T-helper 2 cell (primary cell): ENCODE measurements around the gene TOR4A.
A peak's percentile ranks its signal among the peaks of the same experiment; 100 is the strongest.
"Not testable (repeated sequence)": the region's sequence is repeated elsewhere in the genome, so short reads cannot be mapped to it uniquely, and the experiment has no call there.

Experiments
- DNase-seq, 5 experiments: peaks; one replicate each; pipeline versions ENCODE4 v3.0.0 to v3.0.0-alpha.2; 2012 to 2022

Gene TOR4A

GRCh38 chr9:137319011-137319738 lies 41.6 kb downstream of the TOR4A start:
- no peak for DNase-seq

DNA sequence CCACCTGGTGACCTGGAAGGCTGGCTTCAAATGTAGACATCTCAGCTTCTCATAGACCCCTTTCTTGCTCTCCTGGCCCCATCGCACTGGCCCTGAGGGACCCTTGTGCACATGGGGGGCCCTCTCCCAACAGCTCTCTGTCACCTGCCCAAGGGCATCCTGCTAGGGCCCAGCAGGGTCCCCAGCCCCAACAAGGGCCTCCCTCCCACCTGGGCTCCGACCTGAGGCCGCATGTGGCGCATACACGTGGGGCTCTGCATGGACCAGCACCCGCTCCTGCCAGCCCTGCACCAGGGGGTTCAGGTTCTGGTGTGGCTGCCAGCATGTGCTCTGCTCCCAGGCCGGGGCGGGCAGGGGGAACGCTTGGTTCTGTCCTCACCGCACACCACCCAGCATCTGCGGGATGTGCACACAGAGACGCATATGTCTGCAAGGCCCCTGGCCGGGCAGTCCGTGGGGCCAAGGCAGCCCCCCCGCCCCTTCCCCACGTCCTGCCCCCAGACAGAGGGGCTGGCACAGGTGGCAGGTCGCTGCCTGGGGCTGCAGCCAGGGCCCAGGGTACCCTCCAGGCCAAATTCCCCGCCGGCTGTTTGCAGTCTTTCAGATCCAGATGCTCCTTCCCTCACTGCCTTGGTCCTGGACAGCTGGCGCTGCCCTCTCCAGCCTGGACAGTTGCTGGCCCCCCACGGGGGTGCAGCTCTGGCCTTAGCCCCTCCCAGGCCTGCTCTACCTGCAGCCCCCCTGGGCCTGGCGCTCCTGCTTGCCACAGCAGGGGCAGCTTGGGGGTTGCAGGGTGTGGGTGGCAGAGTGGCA lies 42.4 kb downstream of the TOR4A start:
- DNase-seq = no peak

DNA sequence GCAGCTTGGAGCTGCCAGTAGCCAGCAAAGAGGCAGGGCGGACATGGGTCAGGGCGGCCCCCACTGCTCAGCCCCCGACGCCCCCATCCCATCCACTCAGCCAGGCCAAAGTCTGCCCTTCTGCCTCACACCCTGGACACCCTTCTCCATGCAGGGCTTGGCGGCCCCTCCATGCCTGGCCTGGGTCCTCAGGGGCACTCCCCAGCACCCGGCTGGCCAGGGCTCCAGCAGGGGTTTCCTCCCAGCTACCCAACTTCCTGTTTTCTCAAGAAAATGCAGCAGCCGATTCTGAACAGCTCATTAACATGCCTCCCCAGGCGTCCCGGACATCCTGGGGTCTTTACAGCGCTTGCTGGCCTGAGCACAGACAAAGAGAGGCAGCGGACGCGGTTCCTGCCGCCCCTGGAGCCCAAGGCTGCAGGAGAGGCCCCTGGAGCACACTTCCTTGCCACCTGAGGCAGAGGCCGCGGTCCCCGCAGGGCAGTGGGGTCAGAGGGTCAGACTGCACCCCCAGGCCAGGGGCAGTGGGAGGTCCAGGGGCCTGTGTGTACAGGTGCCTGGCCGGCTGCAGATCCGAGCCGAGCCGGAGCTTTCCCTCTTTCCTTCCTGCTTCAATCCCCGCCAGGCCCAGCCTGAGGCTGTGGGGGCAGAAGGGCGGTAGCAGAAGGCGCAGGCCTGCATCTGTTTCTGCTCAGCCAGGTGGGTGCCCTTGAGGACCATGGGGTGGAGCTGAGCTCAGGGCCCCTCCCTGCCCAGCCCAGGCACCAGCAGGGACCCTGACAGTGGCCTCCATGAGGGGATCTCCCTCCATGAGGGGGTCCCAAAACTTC lies 43.2 kb downstream of the TOR4A start:
- DNase-seq = peak in 1 of 5 experiments; percentile 67

DNA sequence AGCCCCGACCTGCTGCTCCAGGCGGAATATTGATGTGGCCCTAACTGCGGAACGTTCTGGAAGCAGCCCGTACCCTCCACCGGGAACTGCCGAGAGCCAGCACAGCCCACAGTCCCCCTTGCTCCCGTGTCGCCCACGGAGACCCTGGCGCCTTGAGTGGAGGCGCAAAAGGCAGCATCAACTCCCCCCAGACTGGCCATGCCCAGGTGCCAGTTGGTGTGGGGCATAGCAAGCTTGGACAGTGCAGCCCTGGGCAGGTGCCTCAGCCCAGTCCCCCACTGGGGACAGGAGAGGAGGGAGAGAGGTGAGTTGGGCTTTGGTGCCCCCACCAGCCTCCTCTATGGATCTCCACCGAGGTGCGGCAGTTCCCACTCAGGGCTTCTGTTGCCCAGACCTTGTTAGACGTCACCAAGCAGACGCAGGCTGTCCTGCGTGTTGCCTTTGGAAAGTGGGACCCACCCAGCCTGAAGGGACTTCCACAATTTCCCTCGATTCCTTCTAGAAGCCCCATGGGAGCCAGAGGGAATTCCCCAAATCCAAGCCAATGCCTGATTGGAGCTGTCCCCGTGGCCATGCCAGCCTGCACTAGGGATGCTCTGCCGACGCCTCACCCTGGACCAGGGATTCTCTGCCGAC lies 44.3 kb downstream of the TOR4A start:
- no peak for DNase-seq

- DNase-seq = no peak
Observed at GRCh38 chr9:137323531-137324331, 46.2 kb downstream of the TOR4A start.

DNA sequence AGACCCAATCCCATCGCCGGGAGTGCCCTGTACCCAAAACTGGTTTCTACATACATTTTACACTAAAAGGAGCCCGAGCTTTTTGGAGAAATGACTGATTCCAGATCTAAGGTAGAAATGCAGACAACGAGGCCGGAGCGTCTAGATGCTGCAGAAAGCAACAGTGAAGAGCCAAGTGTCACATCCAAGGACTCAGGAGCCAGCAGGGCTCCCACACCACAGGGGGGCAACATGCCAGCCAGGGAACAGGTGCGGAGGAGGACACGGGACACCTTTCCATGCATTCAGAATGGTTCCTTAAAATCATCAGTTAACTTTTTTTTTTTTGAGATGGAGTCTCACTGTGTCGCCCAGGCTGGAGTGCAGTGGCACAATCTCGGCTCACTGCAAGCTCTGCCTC lies 47.6 kb downstream of the TOR4A start:
- no peak for DNase-seq

DNA sequence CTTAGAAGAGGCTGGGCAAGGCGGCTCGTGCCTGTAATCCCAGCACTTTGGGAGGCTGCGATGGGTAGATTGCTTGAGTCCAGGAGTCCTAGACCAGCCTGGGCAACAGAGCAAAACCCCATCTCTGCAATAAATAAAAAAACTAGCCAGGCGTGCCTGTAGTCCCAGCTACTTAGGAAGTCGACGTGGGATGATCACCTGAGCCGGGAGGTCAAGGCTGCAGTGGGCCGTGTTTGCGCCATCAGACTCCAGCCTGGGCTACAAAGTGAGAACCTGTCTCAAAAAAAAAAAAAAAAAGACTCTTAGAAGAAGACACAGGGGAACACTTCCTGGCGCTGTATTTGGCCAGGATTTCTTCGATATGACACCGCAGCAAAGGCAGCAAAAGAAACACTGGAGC lies 48.3 kb downstream of the TOR4A start:
- DNase-seq = no peak

- DNase-seq = no peak
Observed at GRCh38 chr9:137326445-137327065, 49.0 kb downstream of the TOR4A start.

DNA sequence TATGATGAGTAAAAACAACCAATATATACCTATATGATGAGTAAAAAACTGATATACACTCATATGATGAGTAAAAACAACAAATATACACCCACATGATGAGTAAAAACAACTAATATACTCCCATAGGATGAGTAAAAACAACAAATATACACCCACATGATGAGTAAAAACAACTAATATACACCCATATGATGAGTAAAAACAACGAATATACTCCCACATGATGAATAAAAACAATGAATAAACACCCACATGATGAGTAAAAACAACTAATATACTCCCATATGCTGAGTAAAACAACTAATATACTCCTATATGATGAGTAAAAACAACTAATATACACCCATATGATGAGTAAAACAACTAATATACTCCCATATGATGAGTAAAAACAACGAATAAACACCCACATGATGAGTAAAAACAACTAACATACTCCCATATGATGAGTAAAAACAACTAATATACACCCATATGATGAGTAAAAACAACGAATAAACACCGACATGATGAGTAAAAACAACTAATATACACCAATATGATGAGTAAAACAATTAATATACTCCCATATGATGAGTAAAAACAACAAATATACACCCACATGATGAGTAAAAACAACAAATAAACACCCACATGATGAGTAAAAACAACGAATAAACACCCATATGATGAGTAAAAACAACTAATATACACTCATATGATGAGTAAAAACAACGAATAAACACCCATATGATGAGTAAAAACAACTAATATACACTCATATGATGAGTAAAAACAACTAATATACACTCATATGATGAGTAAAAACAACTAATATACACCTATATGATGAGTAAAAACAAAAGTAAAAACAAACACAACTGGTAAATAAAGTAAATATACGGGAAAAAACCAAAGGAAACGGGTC lies 50.4 kb downstream of the TOR4A start:
- peak in 1 of 5 experiments; percentile 56 for DNase-seq

GRCh38 chr9:137329590-137329989 lies 52.1 kb downstream of the TOR4A start:
- DNase-seq = not testable (repeated sequence)

DNA sequence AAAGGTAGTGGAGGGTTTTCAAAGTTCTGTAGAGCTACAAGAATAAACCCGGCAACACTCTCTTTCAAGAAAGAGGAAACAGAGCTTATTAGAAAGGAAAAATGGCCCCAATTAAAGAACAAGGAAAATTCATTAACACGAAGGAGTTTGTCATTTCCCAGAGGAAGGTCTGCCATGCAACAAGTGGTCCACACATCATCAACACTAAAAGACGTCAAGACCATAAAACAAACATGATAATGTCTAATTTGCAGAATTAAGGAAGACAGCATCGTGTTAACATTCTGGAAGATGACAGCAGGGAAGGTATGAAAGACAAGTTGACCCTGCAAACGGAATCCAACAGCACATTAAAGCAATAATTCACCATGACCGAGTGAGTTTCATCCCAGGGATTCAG lies 53.2 kb downstream of the TOR4A start:
- no peak for DNase-seq

DNA sequence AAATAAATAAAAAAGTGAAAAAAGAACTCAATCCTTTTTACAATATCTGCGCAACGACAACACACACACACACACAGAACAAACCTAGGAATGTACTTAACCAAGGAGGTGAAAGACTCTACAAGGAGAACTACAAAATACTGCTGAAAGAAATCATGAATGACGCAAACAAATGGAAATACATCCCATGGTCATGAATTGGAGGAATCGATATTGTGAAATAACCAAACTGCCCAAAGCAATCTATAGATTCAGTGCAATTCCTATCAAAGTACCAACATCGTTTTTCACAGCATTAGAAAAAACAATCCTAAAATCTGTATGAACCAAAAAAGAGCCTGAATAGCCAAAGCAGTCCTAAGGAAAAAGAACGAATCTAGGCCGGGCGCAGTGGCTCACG lies 54.4 kb downstream of the TOR4A start:
- no peak for DNase-seq
